Sigmoid colon (tissue), 7 donors: ENCODE results near the gene SYNPO. TPM values are rescaled to one million over a fixed set of nuclear protein-coding genes. Genes with fewer than 3 reads are reported as not detected.
A peak's percentile ranks its signal among the peaks of the same experiment; 100 is the strongest.

Source experiments
- DNase-seq: peaks from one replicate; pipeline ENCODE4 v3.0.0-alpha.2; 2019
- H3K27ac ChIP-seq, 4 donors: fragments of 200-600 bp; sonication (generic); one replicate each; pipeline ENCODE4 v1.5.1; 2016 to 2019; ENCODE audit warnings: mild to moderate bottlenecking in 1 of 4
- H3K27me3 ChIP-seq, 3 donors: fragments of 200-600 bp; sonication (generic); one replicate each; pipeline ENCODE4 v1.5.1; 2019; ENCODE audit warnings: mild to moderate bottlenecking in 1 of 3
- H3K36me3 ChIP-seq, 4 donors: fragments of 200-600 bp; sonication (generic); one replicate each; pipeline ENCODE4 v1.5.1; 2016 to 2019
- H3K4me1 ChIP-seq, 4 donors: fragments of 200-600 bp; sonication (generic); one replicate each; pipeline ENCODE4 v1.5.1; 2017 to 2019
- H3K4me3 ChIP-seq, 4 donors: fragments of 200-600 bp; sonication (generic); one replicate each; pipeline ENCODE4 v1.5.1; 2017 to 2019; ENCODE audit warnings: mild to moderate bottlenecking in 2 of 4, moderate library complexity in 1 of 4
- H3K9me3 ChIP-seq, 4 donors: fragments of 200-600 bp in 3 of 4; sonication (generic) in 3 of 4; one replicate each; pipeline versions ENCODE4 v1.5.1 to v1.6.1; 2013 to 2019
- EP300 ChIP-seq, 4 donors: sonication (generic); formaldehyde crosslinking; IDR thresholded peaks; one replicate each; pipeline ENCODE4 v1.6.1; 2017; ENCODE audit warnings: antibody characterized with exemption in 4 of 4
- POLR2A ChIP-seq, 2 donors: fragments of 450-650 bp; IDR thresholded peaks; one replicate each; pipeline ENCODE4 v1.6.1; 2016; ENCODE audit warnings: antibody characterized with exemption in 2 of 2, mild to moderate bottlenecking in 2 of 2, moderate library complexity in 2 of 2
- POLR2AphosphoS5 ChIP-seq, 4 donors: sonication (generic); formaldehyde crosslinking; IDR thresholded peaks; one replicate each; pipeline ENCODE4 v1.6.1; 2017; ENCODE audit warnings: antibody characterized with exemption in 4 of 4
- WGBS, 2 donors: extraction: QIAGEN DNeasy Blood & Tissue Kit; methylation state at CpG; one replicate each; pipeline ENCODE4 v1.1.7; 2013; 5-methylcytosine and 5-hydroxymethylcytosine counted together
- intact Hi-C: fragments of 100-400 bp; cut with DNase I; formaldehyde crosslinking; loops from one replicate; pipeline ENCODE4 v1.15.1; 2023
- polyA plus RNA-seq, 3 donors: library from polyadenylated mRNA; stranded (reverse); fragments of 200-250 nt; gene quantifications; one replicate each; pipeline ENCODE4 v1.2.3, GENCODE V29; 2013
- total RNA-seq, 4 donors: library from RNA; depleted of rRNA; stranded (reverse); fragments of >200 nt; gene quantifications; one replicate each; pipeline ENCODE4 v1.1.0, GENCODE V29; 2016
- TF ChIP-seq, protein P1 (sequence below), 4 experiments: fragments of 450-650 bp in 3 of 4; fragments of 200-600 bp in 1 of 4; IDR thresholded peaks; one replicate each; pipeline ENCODE4 v1.5.1; 2016 to 2019; ENCODE audit warnings: antibody characterized with exemption in 4 of 4, mild to moderate bottlenecking in 3 of 4, moderate library complexity in 2 of 4
- donor health status: healthy with polysubstance abuse.
- donor health status: Bipolar disorder and iron deficiency.
- donor health status: healthy.

The SYNPO gene
- total and polyA plus RNA-seq, 7 donors = 7.1 to 30.1 (median 18.6) TPM

GRCh38 chr5:150658699-150659265, 18.3 kb downstream of the SYNPO start:
- TF ChIP-seq EP300 (IDR thresholded peaks at IDR 0.05) (no peak), POLR2A (IDR thresholded peaks at IDR 0.05) (no peak), POLR2AphosphoS5 (IDR thresholded peaks at IDR 0.05) (no peak)
- H3K4me1 ChIP-seq = peaks cover 0 to 23% (median 21%) of the 10 kb centered on the region in 4 donors
- no peak overlapping the region for H3K27ac ChIP-seq
- no peaks in the 10 kb centered on the region for H3K27me3 ChIP-seq
- no peaks in the 10 kb centered on the region for H3K9me3 ChIP-seq
- intact Hi-C loops = loop anchor here (5.0 kb wide), 2 partner anchors 44 to 201 kb away; partner anchors contain the start of gene RBM22
- no peak overlapping the region for H3K4me3 ChIP-seq
- peak; percentile 56 for DNase-seq
- no peaks in the 10 kb centered on the region for H3K36me3 ChIP-seq
- 41 to 70% methylated on average over 3 of the region's 3 CpGs for WGBS, 2 donors

GRCh38 chr5:150659360-150660107, 19.1 kb downstream of the SYNPO start:
- H3K9me3 ChIP-seq = no peaks in the 10 kb centered on the region
- H3K27me3 ChIP-seq = no peaks in the 10 kb centered on the region
- intact Hi-C loops = loop anchor here (5.0 kb wide), 2 partner anchors 43 to 202 kb away; partner anchors contain the start of gene RBM22
- TF ChIP-seq POLR2AphosphoS5 (IDR thresholded peaks at IDR 0.05) = no peak
- WGBS, 2 donors = 79 to 90% methylated on average over 11 of the region's 11 CpGs
- no peaks in the 10 kb centered on the region for H3K36me3 ChIP-seq
- H3K27ac ChIP-seq = no peak overlapping the region
- peaks cover 0 to 23% (median 19%) of the 10 kb centered on the region in 4 donors for H3K4me1 ChIP-seq
- peak; percentile 46 for DNase-seq
- H3K4me3 ChIP-seq = no peak overlapping the region

GRCh38 chr5:150660108-150660831, 19.8 kb downstream of the SYNPO start:
- 63 to 72% methylated on average over 4 of the region's 4 CpGs for WGBS, 2 donors
- Histone ChIP-seq H3K9me3 (no peaks in the 10 kb centered on the region), H3K4me1 (peaks cover 0 to 23% (median 19%) of the 10 kb centered on the region in 4 donors), H3K36me3 (no peaks in the 10 kb centered on the region), H3K4me3 (no peak overlapping the region), H3K27me3 (no peaks in the 10 kb centered on the region), H3K27ac (peak overlapping the region in 1 of 4 donors; percentile 17)
- no peak for DNase-seq
- intact Hi-C loops = no loop called here
- no peak for TF ChIP-seq POLR2A (IDR thresholded peaks at IDR 0.05)
- TF ChIP-seq, protein P1, sequence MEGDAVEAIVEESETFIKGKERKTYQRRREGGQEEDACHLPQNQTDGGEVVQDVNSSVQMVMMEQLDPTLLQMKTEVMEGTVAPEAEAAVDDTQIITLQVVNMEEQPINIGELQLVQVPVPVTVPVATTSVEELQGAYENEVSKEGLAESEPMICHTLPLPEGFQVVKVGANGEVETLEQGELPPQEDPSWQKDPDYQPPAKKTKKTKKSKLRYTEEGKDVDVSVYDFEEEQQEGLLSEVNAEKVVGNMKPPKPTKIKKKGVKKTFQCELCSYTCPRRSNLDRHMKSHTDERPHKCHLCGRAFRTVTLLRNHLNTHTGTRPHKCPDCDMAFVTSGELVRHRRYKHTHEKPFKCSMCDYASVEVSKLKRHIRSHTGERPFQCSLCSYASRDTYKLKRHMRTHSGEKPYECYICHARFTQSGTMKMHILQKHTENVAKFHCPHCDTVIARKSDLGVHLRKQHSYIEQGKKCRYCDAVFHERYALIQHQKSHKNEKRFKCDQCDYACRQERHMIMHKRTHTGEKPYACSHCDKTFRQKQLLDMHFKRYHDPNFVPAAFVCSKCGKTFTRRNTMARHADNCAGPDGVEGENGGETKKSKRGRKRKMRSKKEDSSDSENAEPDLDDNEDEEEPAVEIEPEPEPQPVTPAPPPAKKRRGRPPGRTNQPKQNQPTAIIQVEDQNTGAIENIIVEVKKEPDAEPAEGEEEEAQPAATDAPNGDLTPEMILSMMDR (IDR thresholded peaks at IDR 0.05) = no peak
- no peak for TF ChIP-seq EP300 (IDR thresholded peaks at IDR 0.05)
- TF ChIP-seq POLR2AphosphoS5 (IDR thresholded peaks at IDR 0.05) = no peak

DNA sequence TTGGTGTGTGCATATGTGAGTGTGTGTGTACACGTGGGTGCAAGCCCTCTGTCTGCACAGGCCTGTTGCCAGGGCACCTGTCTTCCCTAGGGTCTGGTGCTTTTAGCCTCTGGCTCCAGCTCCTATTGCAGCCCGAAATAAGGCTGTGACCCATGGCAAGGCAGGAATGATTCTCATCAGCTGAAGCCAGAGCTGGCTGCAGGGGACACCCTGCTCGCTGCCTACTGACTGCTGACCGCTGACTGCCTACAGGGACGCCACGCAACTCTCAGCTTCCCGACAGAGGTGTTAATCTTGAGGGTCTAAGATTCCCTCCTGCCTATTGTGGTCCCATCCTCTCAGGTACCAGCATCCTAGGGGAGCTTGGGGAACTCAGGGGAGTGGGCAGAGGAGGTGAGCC, 20.6 kb downstream of the SYNPO start, which contains the start of gene MYOZ3:
Gene MYOZ3, plus strand, starts transcription at position 166 of the 400 bp plus-strand sequence. CDS start 1,691 bp downstream, outside the sequence.
- Histone ChIP-seq H3K9me3 (no peaks in the 10 kb centered on the region), H3K4me3 (no peak within 1 kb of the TSS), H3K36me3 (no peaks in the 10 kb centered on the region), H3K27ac (peak within 1 kb of the TSS in 1 of 4 donors; percentile 17), H3K4me1 (peaks cover 0 to 18% (median 16%) of the 10 kb centered on the region in 4 donors), H3K27me3 (no peaks in the 10 kb centered on the region)
- no peak for DNase-seq
- 77 to 80% methylated on average over 7 of the region's 7 CpGs for WGBS, 2 donors
- TF ChIP-seq, protein P1 (IDR thresholded peaks at IDR 0.05) = no peak
- TF ChIP-seq EP300 (IDR thresholded peaks at IDR 0.05) (no peak), POLR2AphosphoS5 (IDR thresholded peaks at IDR 0.05) (no peak), POLR2A (IDR thresholded peaks at IDR 0.05) (no peak)
- intact Hi-C loops = no loop called here

DNA sequence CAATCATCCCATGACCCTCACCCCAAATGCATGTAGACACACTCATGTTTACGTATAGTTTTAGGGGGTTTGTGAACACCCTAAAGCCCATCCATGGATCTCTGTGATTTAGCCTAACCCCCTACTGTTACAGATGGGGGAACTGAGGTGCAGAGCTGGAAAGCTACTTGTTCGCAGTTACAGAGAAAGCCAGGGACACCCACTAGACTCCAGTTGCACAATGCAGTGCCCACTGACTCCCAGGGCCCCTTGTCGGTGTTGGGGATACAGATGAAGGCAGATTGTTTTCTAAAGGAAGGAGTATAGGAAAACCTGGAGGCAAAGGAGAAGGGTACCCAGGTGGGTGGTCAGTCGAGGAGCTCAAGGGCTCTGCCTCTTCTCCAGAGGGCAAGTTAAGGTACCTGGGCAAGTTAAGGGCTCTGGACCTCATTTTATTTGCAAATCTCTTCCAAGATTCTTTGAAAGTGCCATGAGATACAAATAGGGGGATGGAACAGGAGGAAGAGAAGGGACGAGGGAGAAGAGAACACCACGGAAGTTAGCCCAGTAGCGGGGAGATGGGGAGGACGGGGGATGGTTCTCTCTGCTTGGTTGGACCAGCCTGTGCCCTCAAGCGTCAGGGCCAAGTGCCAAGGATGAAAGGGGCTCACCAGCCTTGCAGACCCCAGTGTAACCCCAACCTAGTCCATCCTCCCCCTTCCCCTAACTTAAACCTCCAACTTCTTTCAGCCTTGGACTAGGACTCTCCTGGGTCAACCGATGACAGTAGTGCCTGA, 21.5 kb downstream of the SYNPO start:
- WGBS, 2 donors = 86 to 87% methylated on average over 10 of the region's 10 CpGs
- Histone ChIP-seq H3K4me3 (no peak overlapping the region), H3K9me3 (no peaks in the 10 kb centered on the region), H3K4me1 (peaks cover 0 to 11% (median 10%) of the 10 kb centered on the region in 4 donors), H3K27ac (no peak overlapping the region), H3K27me3 (no peaks in the 10 kb centered on the region), H3K36me3 (no peaks in the 10 kb centered on the region)
- DNase-seq = no peak
- TF ChIP-seq POLR2AphosphoS5 (IDR thresholded peaks at IDR 0.05) (no peak), EP300 (IDR thresholded peaks at IDR 0.05) (no peak), POLR2A (IDR thresholded peaks at IDR 0.05) (no peak)
- TF ChIP-seq, protein P1 (IDR thresholded peaks at IDR 0.05) = no peak
- intact Hi-C loops = no loop called here
